K562 (cell line): ENCODE measurements around the gene ICAM3. TPM values are rescaled to one million over a fixed set of nuclear protein-coding genes. Genes with fewer than 3 reads are reported as not detected.

Source experiments
- BRF1 ChIP-seq: IDR thresholded peaks from 3 replicates; pipeline ENCODE4 v1.6.1; 2011; ENCODE audit warnings: borderline replicate concordance, mild to moderate bottlenecking; ENCODE audit not compliant: insufficient read length; ENCODE audit errors: extremely low read depth
- CHD1 ChIP-seq: fragments of 200-600 bp; sonication (generic); IDR thresholded peaks from one replicate; pipeline ENCODE4 v1.6.1; 2012; ENCODE audit warnings: mild to moderate bottlenecking, moderate library complexity, low read length, inconsistent platforms
- ESRRA ChIP-seq: fragments of 450-650 bp; IDR thresholded peaks from 2 replicates; pipeline ENCODE4 v1.6.1; 2014; ENCODE audit warnings: low read depth, mild to moderate bottlenecking, moderate library complexity, borderline replicate concordance
- KAT7 ChIP-seq: sonication (generic); formaldehyde crosslinking; IDR thresholded peaks from 2 replicates; pipeline ENCODE4 v1.8.0; 2022; ENCODE audit warnings: missing genetic modification reagents, mild to moderate bottlenecking, borderline replicate concordance
- KDM4B ChIP-seq, 2 experiments: fragments of 450-650 bp in 1 of 2; sonication (generic) in 1 of 2; IDR thresholded peaks; 2 replicates each; pipeline ENCODE4 v1.6.1; 2016 to 2017; ENCODE audit warnings: borderline replicate concordance in 2 of 2, antibody characterized with exemption in 1 of 2, low read depth in 1 of 2, mild to moderate bottlenecking in 1 of 2
- MTA2 ChIP-seq: fragments of 450-650 bp; IDR thresholded peaks from 2 replicates; pipeline ENCODE4 v1.6.1; 2016; ENCODE audit warnings: low read depth
- PURB ChIP-seq: sonication (generic); formaldehyde crosslinking; IDR thresholded peaks from 2 replicates; pipeline ENCODE4 v1.9.0; 2021; ENCODE audit warnings: low read depth, mild to moderate bottlenecking, missing genetic modification reagents
- SPI1 ChIP-seq: IDR thresholded peaks from 2 replicates; pipeline ENCODE4 v1.6.1; 2011; ENCODE audit warnings: low read depth, low read length, control low read depth, borderline replicate concordance
- ZNF121 ChIP-seq: sonication (generic); formaldehyde crosslinking; conservative IDR thresholded peaks from 2 replicates; pipeline ENCODE4 v1.8.0; 2022; ENCODE audit warnings: missing genetic modification reagents
- ZNF184 ChIP-seq: sonication (generic); formaldehyde crosslinking; IDR thresholded peaks from 2 replicates; pipeline ENCODE4 v1.5.0; 2020; ENCODE audit warnings: missing genetic modification reagents
- ZNF444 ChIP-seq: fragments of 250-450 bp; sonication (Bioruptor Pico); IDR thresholded peaks from 2 replicates; pipeline ENCODE4 v1.4.0; 2020; ENCODE audit warnings: mild to moderate bottlenecking, moderate library complexity
- ZNF583 ChIP-seq: fragments of 250-450 bp; sonication (Bioruptor Pico); IDR thresholded peaks from 2 replicates; pipeline ENCODE4 v1.4.0; 2020
- polyA plus RNA-seq, 8 experiments: library from polyadenylated mRNA; depleted of rRNA in 4 of 8; stranded (reverse) in 5 of 8; unstranded in 3 of 8; fragments of >200 nt; fragmentation: Nextera tagmentation in 2 of 8; fragmentation: Illumina TruSeq in 1 of 8; extraction: Ambion mirVana in 2 of 8; extraction: Trizol in 1 of 8; gene quantifications; 2 replicates each; pipeline versions ENCODE4 v1.2.1 to v1.2.3, GENCODE V29; 2011 to 2014; ENCODE audit warnings: inconsistent platforms in 1 of 8, missing spikeins in 1 of 8
- total RNA-seq, 7 experiments: library from RNA; depleted of rRNA in 6 of 7; stranded (reverse); fragments of >200 nt in 6 of 7; fragmentation: Illumina TruSeq in 2 of 7; extraction: Trizol in 2 of 7; gene quantifications; 2 replicates each; pipeline versions ENCODE4 v1.2.1 to v1.2.3, GENCODE V29; 2011 to 2021; ENCODE audit warnings: low replicate concordance in 1 of 7
- TF ChIP-seq, protein P1 (sequence below): sonication (generic); formaldehyde crosslinking; IDR thresholded peaks from 2 replicates; pipeline ENCODE4 v1.8.1; 2023; ENCODE audit warnings: mild to moderate bottlenecking, missing genetic modification reagents, moderate library complexity
- TF ChIP-seq, protein P2 (sequence below): sonication (generic); formaldehyde crosslinking; IDR thresholded peaks from 2 replicates; pipeline ENCODE4 v1.8.1; 2023; ENCODE audit warnings: mild to moderate bottlenecking, missing genetic modification reagents
- TF ChIP-seq, protein P3 (sequence below), 2 experiments: fragments of 450-650 bp; conservative IDR thresholded peaks; 2 replicates each; pipeline ENCODE4 v1.6.1; 2017; ENCODE audit warnings: mild to moderate bottlenecking in 2 of 2, moderate library complexity in 2 of 2
- TF ChIP-seq, protein P4 (sequence below): fragments of 250-450 bp; sonication (Bioruptor Pico); IDR thresholded peaks from 2 replicates; pipeline ENCODE4 v1.4.0; 2020; ENCODE audit warnings: mild to moderate bottlenecking, moderate library complexity

ICAM3 gene
- total and polyA plus RNA-seq, 9 of the 15 experiments (the other 6 are each of a cell fraction or from before 2014, with no cell fraction given), result 6.5 to 39.5 (median 24.2) TPM

DNA sequence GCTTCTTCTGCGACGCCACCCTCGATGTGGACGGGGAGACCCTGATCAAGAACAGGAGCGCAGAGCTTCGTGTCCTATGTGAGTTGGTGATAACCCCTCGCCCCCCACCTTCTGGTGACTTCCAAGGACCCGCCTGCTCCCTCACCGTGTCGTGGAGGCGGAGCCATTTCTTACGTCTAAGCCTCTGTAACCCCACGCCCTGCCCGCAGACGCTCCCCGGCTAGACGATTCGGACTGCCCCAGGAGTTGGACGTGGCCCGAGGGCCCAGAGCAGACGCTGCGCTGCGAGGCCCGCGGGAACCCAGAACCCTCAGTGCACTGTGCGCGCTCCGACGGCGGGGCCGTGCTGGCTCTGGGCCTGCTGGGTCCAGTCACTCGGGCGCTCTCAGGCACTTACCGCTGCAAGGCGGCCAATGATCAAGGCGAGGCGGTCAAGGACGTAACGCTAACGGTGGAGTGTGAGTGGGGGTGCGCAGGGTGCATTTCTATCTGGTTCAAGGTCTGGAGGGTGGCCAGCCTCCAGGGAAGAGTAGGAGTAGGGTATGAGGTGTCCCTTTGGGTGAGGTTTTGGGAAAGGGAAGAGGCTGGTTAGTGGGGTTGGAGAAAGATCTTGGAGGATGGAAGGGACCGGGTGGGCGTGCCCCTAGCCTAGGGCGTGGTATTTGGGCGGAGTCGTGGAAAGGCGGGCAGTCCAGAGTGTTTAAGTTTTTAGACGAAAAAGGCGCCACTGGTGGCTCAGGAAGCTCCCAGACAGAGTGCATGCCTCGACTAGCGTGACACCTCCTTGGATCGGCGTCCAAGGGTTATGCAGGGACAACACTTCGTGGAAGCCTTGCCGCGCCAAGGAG lies 46.4 kb downstream of the ICAM3 start (continued):
- TF ChIP-seq KDM4B (IDR thresholded peaks at IDR 0.05; ENCODE audit: borderline replicate concordance in 2 of 2, low read depth in 1 of 2) (no peak), MTA2 (no peak), PURB (CRISPR knock-in tag) (no peak), KAT7 (CRISPR knock-in tag) (0 out of 2 replicates have a peak, but pooled peaks have one; percentile 49), ZNF583 (CRISPR knock-in tag) (no peak), ZNF444 (no peak), ESRRA (no peak), CHD1 (peak; percentile 28), BRF1 (no peak), ZNF184 (CRISPR knock-in tag) (no peak), ZNF121 (CRISPR knock-in tag) (no peak), SPI1 (no peak)
- TF ChIP-seq, protein P1, sequence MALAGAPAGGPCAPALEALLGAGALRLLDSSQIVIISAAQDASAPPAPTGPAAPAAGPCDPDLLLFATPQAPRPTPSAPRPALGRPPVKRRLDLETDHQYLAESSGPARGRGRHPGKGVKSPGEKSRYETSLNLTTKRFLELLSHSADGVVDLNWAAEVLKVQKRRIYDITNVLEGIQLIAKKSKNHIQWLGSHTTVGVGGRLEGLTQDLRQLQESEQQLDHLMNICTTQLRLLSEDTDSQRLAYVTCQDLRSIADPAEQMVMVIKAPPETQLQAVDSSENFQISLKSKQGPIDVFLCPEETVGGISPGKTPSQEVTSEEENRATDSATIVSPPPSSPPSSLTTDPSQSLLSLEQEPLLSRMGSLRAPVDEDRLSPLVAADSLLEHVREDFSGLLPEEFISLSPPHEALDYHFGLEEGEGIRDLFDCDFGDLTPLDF (CRISPR knock-in tag), result no peak
- TF ChIP-seq, protein P2, sequence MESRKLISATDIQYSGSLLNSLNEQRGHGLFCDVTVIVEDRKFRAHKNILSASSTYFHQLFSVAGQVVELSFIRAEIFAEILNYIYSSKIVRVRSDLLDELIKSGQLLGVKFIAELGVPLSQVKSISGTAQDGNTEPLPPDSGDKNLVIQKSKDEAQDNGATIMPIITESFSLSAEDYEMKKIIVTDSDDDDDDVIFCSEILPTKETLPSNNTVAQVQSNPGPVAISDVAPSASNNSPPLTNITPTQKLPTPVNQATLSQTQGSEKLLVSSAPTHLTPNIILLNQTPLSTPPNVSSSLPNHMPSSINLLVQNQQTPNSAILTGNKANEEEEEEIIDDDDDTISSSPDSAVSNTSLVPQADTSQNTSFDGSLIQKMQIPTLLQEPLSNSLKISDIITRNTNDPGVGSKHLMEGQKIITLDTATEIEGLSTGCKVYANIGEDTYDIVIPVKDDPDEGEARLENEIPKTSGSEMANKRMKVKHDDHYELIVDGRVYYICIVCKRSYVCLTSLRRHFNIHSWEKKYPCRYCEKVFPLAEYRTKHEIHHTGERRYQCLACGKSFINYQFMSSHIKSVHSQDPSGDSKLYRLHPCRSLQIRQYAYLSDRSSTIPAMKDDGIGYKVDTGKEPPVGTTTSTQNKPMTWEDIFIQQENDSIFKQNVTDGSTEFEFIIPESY (CRISPR knock-in tag), result 0 out of 2 replicates have a peak, but pooled peaks have one; percentile 45
- TF ChIP-seq, protein P3, sequence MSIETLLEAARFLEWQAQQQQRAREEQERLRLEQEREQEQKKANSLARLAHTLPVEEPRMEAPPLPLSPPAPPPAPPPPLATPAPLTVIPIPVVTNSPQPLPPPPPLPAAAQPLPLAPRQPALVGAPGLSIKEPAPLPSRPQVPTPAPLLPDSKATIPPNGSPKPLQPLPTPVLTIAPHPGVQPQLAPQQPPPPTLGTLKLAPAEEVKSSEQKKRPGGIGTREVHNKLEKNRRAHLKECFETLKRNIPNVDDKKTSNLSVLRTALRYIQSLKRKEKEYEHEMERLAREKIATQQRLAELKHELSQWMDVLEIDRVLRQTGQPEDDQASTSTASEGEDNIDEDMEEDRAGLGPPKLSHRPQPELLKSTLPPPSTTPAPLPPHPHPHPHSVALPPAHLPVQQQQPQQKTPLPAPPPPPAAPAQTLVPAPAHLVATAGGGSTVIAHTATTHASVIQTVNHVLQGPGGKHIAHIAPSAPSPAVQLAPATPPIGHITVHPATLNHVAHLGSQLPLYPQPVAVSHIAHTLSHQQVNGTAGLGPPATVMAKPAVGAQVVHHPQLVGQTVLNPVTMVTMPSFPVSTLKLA (conservative IDR thresholded peaks at IDR 0.05), result peak in 1 of 2 experiments; percentile 22; a peak in 2 of 4 replicates
- TF ChIP-seq, protein P4, sequence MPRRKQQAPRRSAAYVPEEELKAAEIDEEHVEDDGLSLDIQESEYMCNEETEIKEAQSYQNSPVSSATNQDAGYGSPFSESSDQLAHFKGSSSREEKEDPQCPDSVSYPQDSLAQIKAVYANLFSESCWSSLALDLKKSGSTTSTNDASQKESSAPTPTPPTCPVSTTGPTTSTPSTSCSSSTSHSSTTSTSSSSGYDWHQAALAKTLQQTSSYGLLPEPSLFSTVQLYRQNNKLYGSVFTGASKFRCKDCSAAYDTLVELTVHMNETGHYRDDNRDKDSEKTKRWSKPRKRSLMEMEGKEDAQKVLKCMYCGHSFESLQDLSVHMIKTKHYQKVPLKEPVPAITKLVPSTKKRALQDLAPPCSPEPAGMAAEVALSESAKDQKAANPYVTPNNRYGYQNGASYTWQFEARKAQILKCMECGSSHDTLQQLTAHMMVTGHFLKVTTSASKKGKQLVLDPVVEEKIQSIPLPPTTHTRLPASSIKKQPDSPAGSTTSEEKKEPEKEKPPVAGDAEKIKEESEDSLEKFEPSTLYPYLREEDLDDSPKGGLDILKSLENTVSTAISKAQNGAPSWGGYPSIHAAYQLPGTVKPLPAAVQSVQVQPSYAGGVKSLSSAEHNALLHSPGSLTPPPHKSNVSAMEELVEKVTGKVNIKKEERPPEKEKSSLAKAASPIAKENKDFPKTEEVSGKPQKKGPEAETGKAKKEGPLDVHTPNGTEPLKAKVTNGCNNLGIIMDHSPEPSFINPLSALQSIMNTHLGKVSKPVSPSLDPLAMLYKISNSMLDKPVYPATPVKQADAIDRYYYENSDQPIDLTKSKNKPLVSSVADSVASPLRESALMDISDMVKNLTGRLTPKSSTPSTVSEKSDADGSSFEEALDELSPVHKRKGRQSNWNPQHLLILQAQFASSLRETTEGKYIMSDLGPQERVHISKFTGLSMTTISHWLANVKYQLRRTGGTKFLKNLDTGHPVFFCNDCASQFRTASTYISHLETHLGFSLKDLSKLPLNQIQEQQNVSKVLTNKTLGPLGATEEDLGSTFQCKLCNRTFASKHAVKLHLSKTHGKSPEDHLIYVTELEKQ (CRISPR knock-in tag), result no peak
